GM19395 (cell line): ENCODE measurements around the gene SLC23A2.
"Not testable (repeated sequence)": the region's sequence is repeated elsewhere in the genome, so short reads cannot be mapped to it uniquely, and the experiment has no call there.

Source experiments
- ATAC-seq: cut with Tn5 transposase; IDR thresholded peaks from one replicate; pipeline ENCODE4 v1.9.1; 2021; ENCODE audit warnings: mild to moderate bottlenecking, moderate library complexity; ENCODE audit not compliant: unreplicated experiment

Gene SLC23A2

GRCh38 chr20:4881006-4881730, 120.1 kb downstream of the SLC23A2 start:
- no peak for ATAC-seq

- no peak for ATAC-seq
These were observed 121.3 kb downstream of the SLC23A2 start for GRCh38 chr20:4880051-4880450.

- ATAC-seq: not testable (repeated sequence)
These were observed 123.2 kb downstream of the SLC23A2 start for GRCh38 chr20:4878099-4878498.

GRCh38 chr20:4876731-4877130, 124.6 kb downstream of the SLC23A2 start:
- ATAC-seq: no peak

GRCh38 chr20:4876301-4876700, 125.0 kb downstream of the SLC23A2 start:
- no peak for ATAC-seq

- ATAC-seq: no peak
These were observed 125.7 kb downstream of the SLC23A2 start for GRCh38 chr20:4875578-4876067.

- ATAC-seq: no peak
These were observed 127.9 kb downstream of the SLC23A2 start for GRCh38 chr20:4873396-4873795.

GRCh38 chr20:4871486-4871885, 129.8 kb downstream of the SLC23A2 start:
- ATAC-seq: no peak

GRCh38 chr20:4870906-4871305, 130.4 kb downstream of the SLC23A2 start:
- ATAC-seq: no peak

GRCh38 chr20:4869290-4870193, 131.8 kb downstream of the SLC23A2 start:
- ATAC-seq: no peak

- ATAC-seq: no peak
These were observed 134.3 kb downstream of the SLC23A2 start for GRCh38 chr20:4867051-4867450.

- ATAC-seq: no peak
These were observed 134.9 kb downstream of the SLC23A2 start for GRCh38 chr20:4866429-4866828.

- no peak for ATAC-seq
These were observed 137.0 kb downstream of the SLC23A2 start for GRCh38 chr20:4864311-4864752.

- no peak for ATAC-seq
These were observed 138.6 kb downstream of the SLC23A2 start for GRCh38 chr20:4862661-4863060.

- ATAC-seq: no peak
These were observed 139.3 kb downstream of the SLC23A2 start for GRCh38 chr20:4861961-4862360.

GRCh38 chr20:4858000-4858399, 143.3 kb downstream of the SLC23A2 start:
- ATAC-seq: no peak

- no peak for ATAC-seq
These were observed 145.1 kb downstream of the SLC23A2 start for GRCh38 chr20:4856022-4856755.

- ATAC-seq: no peak
These were observed 145.8 kb downstream of the SLC23A2 start for GRCh38 chr20:4855555-4855954.

GRCh38 chr20:4855097-4855496, 146.2 kb downstream of the SLC23A2 start:
- no peak for ATAC-seq

GRCh38 chr20:4854561-4854901, 146.8 kb downstream of the SLC23A2 start:
- no peak for ATAC-seq
